RPMI8226 (cell line): ENCODE data around the gene HACD1.
"Not testable (repeated sequence)": the region's sequence is repeated elsewhere in the genome, so short reads cannot be mapped to it uniquely, and the experiment has no call there.

Experiments
- DNase-seq: peaks from one replicate; pipeline ENCODE4 v3.0.0-alpha.2; 2015

Gene HACD1

DNA sequence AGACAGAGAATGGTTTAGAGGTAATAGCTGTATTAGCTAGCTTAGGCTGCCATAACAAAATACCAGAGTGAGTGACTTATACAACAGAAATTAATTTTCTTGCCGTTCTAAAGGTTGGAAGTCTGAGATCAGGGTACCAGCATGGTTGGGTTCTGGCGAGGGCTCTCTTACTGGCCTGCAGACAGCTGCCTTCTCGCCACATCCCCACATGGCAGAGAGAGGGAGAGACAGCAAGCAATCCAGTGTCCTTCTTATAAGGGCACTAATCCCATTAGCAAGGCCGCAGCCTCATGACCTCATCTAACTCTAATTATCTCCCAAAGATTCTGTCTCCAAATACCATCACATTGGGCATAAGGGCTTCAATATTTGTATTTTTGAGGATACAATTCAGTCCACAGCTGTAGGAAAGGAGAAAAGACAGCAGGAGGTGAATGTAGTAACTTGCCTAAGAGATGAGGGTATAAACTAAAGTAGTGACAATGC is 23.2 kb upstream of the HACD1 start:
- DNase-seq: no peak

DNA sequence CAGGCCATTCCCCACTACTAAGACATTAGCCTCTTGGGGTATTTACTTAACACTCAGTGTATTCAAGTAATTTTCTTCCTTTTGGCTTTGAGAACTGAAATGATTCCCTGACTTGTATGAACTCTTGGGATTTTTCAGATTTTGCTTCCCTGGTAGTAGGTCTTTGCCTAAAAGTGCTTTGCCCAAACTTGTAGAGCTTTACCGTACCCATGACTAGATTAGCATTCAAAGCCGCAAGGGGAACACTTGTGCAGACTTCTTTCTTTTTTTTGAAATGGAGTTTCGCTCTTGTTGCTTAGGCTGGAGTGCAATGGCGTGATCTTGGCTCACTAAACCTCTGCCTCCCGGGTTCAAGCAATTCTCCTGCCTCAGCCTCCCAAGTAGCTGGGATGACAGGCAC is 20.7 kb upstream of the HACD1 start:
- no peak for DNase-seq

- no peak for DNase-seq
Measured at GRCh38 chr10:17633353-17633752, 16.2 kb upstream of the HACD1 start.

DNA sequence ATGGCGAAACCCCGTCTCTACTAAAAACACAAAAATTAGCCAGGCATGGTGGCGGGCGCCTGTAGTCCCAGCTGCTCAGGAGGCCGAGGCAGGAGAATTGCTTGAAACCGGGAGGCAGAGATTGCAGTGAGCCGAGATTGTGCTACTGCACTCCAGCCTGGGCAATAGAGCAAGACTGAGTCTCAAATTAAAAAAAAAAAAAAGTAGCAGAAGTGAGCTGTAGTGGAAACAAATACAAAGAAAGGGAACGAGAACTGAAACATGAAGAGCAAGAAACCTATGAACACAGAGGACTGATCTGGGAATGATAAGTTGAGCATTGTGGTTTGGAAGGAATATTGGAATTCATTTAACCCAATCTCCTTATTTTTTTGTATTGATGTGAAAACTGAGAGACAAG is 15.4 kb upstream of the HACD1 start:
- DNase-seq: not testable (repeated sequence)

GRCh38 chr10:17626656-17627055 is 9.5 kb upstream of the HACD1 start:
- no peak for DNase-seq

GRCh38 chr10:17624996-17625395 is 7.8 kb upstream of the HACD1 start:
- DNase-seq: no peak

GRCh38 chr10:17622061-17622460 is 4.9 kb upstream of the HACD1 start:
- no peak for DNase-seq

- peak; percentile 9 for DNase-seq
Measured at GRCh38 chr10:17616403-17617030, 657 bp downstream of the HACD1 start.

- no peak for DNase-seq
Measured at GRCh38 chr10:17609523-17610079, 7.6 kb downstream of the HACD1 start.

GRCh38 chr10:17607603-17608332 is 9.4 kb downstream of the HACD1 start:
- DNase-seq: peak; percentile 61

DNA sequence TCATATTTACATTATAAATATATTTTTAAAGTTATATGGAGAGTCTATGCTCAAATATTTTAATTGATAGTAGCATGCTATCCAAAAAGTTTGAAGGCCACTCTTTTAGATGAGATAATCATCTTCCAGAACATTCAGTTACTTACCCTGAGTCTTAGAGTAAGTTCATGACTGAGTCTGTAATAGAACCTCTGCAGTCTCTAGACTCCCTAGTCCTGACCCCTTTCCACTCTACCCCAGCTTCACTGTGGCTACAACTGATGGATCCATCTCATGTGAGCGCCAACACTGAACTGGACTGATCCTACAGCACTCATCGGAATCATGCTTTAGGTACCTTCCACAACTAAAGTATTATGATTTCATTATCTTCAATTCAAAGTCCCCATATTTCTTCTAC is 10.1 kb downstream of the HACD1 start:
- DNase-seq: no peak

DNA sequence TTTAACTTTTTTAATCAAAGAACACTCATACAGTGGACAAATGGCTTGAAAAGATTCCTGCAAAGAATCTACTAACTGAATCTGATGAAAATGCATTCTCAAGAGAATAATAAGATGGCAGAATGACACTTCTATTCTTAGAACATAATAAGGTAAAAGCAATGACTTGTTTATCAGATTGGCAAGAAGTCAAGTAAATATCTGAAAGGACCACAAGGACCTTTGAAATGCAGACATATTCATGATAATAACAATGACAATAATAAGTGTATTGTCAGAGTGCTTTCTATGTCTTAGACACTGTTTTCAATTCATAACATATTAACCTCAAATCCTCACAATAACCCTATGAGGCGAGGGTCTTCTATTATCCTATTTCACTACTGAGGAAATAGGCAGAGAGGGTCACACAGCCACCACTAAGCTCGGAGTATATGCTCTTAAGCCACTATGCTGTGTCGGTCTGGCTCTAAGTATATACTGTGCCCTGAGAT is 10.6 kb downstream of the HACD1 start:
- DNase-seq: no peak

DNA sequence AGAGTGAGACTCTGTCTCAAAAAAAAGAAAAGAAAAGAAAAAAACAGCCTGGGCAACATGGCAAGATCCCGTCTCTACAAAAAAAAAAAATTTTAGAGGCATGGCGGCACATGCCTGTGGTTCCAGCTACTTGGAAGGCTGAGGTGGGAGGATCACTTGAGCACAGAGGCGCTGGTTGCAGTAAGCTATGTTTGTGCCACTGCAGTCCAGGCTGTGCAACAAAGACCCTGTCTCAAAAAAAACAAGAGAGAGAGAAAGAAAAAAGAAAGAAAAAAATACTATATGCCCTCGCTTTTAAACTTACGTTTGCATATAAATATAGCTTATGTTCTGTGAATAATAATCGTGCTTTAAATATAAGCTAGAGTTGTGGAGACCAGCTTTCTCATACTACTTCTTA is 11.2 kb downstream of the HACD1 start:
- DNase-seq: no peak

DNA sequence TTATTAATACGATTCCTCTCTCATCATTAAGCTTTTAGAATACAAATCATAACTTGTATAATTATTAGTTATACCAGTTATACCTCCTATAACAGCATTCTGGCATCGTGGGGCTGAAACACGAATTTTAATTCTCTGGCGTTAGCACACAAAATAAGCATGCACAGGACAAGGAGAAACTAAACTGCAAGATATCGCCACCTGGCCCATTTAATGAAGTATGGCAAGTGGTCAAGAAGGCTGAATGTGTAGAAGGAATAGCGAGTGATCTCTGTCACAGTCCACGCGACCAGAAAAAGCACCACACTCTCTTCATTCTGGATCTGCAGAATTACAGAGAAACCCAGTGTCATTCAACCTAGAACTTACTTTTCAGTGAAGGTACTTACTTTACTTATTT is 18.1 kb downstream of the HACD1 start:
- peak; percentile 27 for DNase-seq

DNA sequence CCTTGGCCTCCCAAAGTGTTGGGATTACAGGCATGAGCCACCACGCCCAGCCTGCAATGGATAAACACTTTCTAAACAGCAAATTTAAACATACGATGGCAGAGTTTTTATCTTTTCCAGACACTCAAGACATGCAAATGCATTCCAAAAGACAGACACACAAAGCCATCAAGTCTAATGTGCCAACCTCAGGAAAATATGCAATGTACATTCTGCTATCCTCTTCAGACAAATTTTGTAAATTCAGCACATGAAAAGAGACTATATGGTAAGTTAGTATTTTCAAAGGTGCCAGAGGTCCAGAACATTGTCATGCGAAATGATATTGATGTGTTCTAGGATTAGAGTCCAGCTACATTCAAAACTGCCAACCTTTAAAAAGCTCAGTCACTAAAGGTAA is 19.8 kb downstream of the HACD1 start:
- no peak for DNase-seq

GRCh38 chr10:17590969-17591645 is 26.1 kb downstream of the HACD1 start:
- no peak for DNase-seq

- not testable (repeated sequence) for DNase-seq
Measured at GRCh38 chr10:17589316-17589715, 27.9 kb downstream of the HACD1 start.

- no peak for DNase-seq
Measured at GRCh38 chr10:17588420-17588819, 28.8 kb downstream of the HACD1 start.

DNA sequence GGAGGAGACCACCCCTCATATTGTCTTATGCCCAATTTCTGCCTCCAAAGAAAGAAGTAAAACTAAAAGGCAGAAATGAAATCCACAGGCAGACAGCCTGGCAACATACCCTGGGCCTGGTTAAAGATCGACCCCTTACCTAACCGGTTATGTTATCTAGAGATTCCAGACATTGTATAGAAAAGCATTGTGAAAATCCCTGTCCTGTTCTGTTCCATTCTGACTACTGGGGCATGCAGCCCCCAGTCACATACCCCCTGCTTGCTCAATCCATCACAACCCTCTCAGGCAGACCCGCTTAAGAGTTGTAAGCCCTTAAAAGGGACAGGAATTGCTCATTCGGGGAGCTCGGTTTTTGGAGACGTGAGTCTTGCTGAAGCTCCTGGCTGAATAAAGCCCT is 29.9 kb downstream of the HACD1 start:
- DNase-seq: not testable (repeated sequence)

DNA sequence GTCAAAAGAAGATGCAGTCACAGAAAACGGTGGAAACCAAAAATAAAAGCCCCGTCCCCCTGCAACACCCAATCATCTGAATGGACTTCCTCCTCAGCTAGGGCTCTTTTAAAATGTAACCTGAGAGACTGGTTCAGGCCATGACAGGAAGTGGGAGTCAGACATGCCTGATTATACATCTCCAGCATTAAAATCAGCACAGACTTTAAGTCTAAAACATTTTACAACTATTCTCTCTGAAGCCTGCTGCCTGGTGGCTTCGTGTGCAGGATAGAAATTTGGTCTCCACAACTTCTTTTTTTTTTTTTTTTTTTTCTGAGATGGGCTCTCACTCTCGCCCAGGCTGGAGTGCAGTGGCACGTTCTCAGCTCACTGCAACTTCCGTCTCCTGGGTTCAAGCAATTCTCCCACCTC is 30.3 kb downstream of the HACD1 start:
- peak; percentile 7 for DNase-seq

- peak; percentile 4 for DNase-seq
Measured at GRCh38 chr10:17585016-17585415, 32.2 kb downstream of the HACD1 start.

- DNase-seq: no peak
Measured at GRCh38 chr10:17580885-17581284, 36.3 kb downstream of the HACD1 start.

GRCh38 chr10:17578603-17579002 is 38.6 kb downstream of the HACD1 start:
- DNase-seq: no peak

- no peak for DNase-seq
Measured at GRCh38 chr10:17576768-17577167, 40.4 kb downstream of the HACD1 start.
